Activated CD4-positive, alpha-beta T cell treated with anti-CD3 and anti-CD28 coated beads, Interleukin-2, amount 50 U/mL, for 48 hours (primary cell): ENCODE measurements around the gene PDE4D.

Source experiments
- DNase-seq, 2 experiments: peaks; one replicate each; pipeline ENCODE4 v3.0.0-alpha.2; 2020

PDE4D gene

GRCh38 chr5:59054963-59055528 is 838.5 kb downstream of the PDE4D start:
- no peak for DNase-seq

- no peak for DNase-seq
Observed at GRCh38 chr5:59051951-59052350, 841.6 kb downstream of the PDE4D start.

- no peak for DNase-seq
Observed at GRCh38 chr5:59049095-59049494, 844.4 kb downstream of the PDE4D start.

GRCh38 chr5:59042201-59043055 is 851.1 kb downstream of the PDE4D start:
- peak in 1 of 2 experiments; percentile 28 for DNase-seq

GRCh38 chr5:59041355-59041754 is 852.2 kb downstream of the PDE4D start:
- DNase-seq = no peak

GRCh38 chr5:59040804-59041201 is 852.7 kb downstream of the PDE4D start:
- DNase-seq = no peak

- DNase-seq = no peak
Observed at GRCh38 chr5:59040024-59040803, 853.3 kb downstream of the PDE4D start.

GRCh38 chr5:59039296-59040023 is 854.1 kb downstream of the PDE4D start:
- DNase-seq = peak; percentile 86 to 89

- DNase-seq = no peak
Observed at GRCh38 chr5:59038798-59039295, 854.7 kb downstream of the PDE4D start.

- DNase-seq = no peak
Observed at GRCh38 chr5:59037941-59038797, 855.4 kb downstream of the PDE4D start.

- DNase-seq = no peak
Observed at GRCh38 chr5:59037453-59037852, 856.1 kb downstream of the PDE4D start.

GRCh38 chr5:59037041-59037440 is 856.5 kb downstream of the PDE4D start:
- DNase-seq = no peak

- DNase-seq = peak; percentile 38 to 52
Observed at GRCh38 chr5:59036274-59036961, 857.1 kb downstream of the PDE4D start.

- DNase-seq = no peak
Observed at GRCh38 chr5:59035681-59036080, 857.8 kb downstream of the PDE4D start.

GRCh38 chr5:59034498-59035186 is 858.9 kb downstream of the PDE4D start:
- DNase-seq = no peak

- no peak for DNase-seq
Observed at GRCh38 chr5:59027145-59027907, 866.2 kb downstream of the PDE4D start.

- no peak for DNase-seq
Observed at GRCh38 chr5:59025734-59026133, 867.8 kb downstream of the PDE4D start.

GRCh38 chr5:59021837-59022514 is 871.5 kb downstream of the PDE4D start:
- no peak for DNase-seq

- no peak for DNase-seq
Observed at GRCh38 chr5:59021286-59021673, 872.2 kb downstream of the PDE4D start.
